Breast epithelium (tissue), 4 donors: ENCODE data around the gene BRD7. TPM values are rescaled to one million over a fixed set of nuclear protein-coding genes. Genes with fewer than 3 reads are reported as not detected.

Experiments used
- DNase-seq, 2 donors: peaks; one replicate each; pipeline ENCODE4 v3.0.0-alpha.2; 2019; ENCODE audit warnings: low spot score in 2 of 2
- H3K27ac ChIP-seq, 2 donors: fragments of 200-600 bp; sonication (generic) in 1 of 2; one replicate each; pipeline ENCODE4 v1.5.1; 2016 to 2019; ENCODE audit warnings: mild to moderate bottlenecking in 1 of 2
- H3K27me3 ChIP-seq, 2 donors: fragments of 200-600 bp; sonication (generic) in 1 of 2; one replicate each; pipeline versions ENCODE4 v1.5.1 to v1.6.0; 2017 to 2019; ENCODE audit warnings: control low read depth in 1 of 2, mild to moderate bottlenecking in 1 of 2
- H3K36me3 ChIP-seq: fragments of 200-600 bp; one replicate; pipeline ENCODE4 v1.5.1; 2019
- H3K4me1 ChIP-seq, 2 donors: fragments of 200-600 bp; sonication (generic); one replicate each; pipeline ENCODE4 v1.5.1; 2016 to 2019; ENCODE audit warnings: control low read depth in 1 of 2
- H3K4me3 ChIP-seq, 3 donors: fragments of 200-600 bp; sonication (generic); 1 replicate in 2 of 3; 2 replicates in 1 of 3; pipeline ENCODE4 v1.5.1; 2016 to 2019; ENCODE audit warnings: mild to moderate bottlenecking in 3 of 3, moderate library complexity in 2 of 3
- H3K9me3 ChIP-seq, 2 donors: fragments of 200-600 bp; sonication (generic) in 1 of 2; one replicate each; pipeline ENCODE4 v1.5.1; 2016 to 2019; ENCODE audit warnings: control low read depth in 1 of 2
- POLR2A ChIP-seq: fragments of 450-650 bp; IDR thresholded peaks from one replicate; pipeline ENCODE4 v1.6.1; 2016; ENCODE audit warnings: antibody characterized with exemption, mild to moderate bottlenecking, moderate library complexity
- POLR2AphosphoS5 ChIP-seq, 3 donors: sonication (generic); formaldehyde crosslinking; IDR thresholded peaks; one replicate each; pipeline ENCODE4 v1.6.1; 2017; ENCODE audit warnings: antibody characterized with exemption in 3 of 3
- intact Hi-C: fragments of 100-400 bp; cut with DNase I; formaldehyde crosslinking; loops from one replicate; pipeline ENCODE4 v1.15.1; 2023; ENCODE audit warnings: low total_unique reads
- total RNA-seq, 3 donors: library from RNA; depleted of rRNA; stranded (reverse); fragments of >200 nt; gene quantifications; one replicate each; pipeline ENCODE4 v1.1.0, GENCODE V29; 2016
- TF ChIP-seq, protein P1 (sequence below), 3 donors: fragments of 450-650 bp; IDR thresholded peaks; one replicate each; pipeline ENCODE4 v1.5.1; 2016 to 2017; ENCODE audit warnings: antibody characterized with exemption in 3 of 3, mild to moderate bottlenecking in 3 of 3, moderate library complexity in 3 of 3

The BRD7 gene
- total RNA-seq, 3 donors from 2014 or later: 42.0 to 53.9 (median 43.0) TPM

- no peaks in the 10 kb centered on the region for H3K9me3 ChIP-seq
- intact Hi-C loops: no loop called here
- no peak overlapping the region for H3K4me3 ChIP-seq
- no peak overlapping the region for H3K27ac ChIP-seq
- no peaks in the 10 kb centered on the region for H3K36me3 ChIP-seq
- no peak for TF ChIP-seq POLR2AphosphoS5 (IDR thresholded peaks at IDR 0.05)
- TF ChIP-seq, protein P1, sequence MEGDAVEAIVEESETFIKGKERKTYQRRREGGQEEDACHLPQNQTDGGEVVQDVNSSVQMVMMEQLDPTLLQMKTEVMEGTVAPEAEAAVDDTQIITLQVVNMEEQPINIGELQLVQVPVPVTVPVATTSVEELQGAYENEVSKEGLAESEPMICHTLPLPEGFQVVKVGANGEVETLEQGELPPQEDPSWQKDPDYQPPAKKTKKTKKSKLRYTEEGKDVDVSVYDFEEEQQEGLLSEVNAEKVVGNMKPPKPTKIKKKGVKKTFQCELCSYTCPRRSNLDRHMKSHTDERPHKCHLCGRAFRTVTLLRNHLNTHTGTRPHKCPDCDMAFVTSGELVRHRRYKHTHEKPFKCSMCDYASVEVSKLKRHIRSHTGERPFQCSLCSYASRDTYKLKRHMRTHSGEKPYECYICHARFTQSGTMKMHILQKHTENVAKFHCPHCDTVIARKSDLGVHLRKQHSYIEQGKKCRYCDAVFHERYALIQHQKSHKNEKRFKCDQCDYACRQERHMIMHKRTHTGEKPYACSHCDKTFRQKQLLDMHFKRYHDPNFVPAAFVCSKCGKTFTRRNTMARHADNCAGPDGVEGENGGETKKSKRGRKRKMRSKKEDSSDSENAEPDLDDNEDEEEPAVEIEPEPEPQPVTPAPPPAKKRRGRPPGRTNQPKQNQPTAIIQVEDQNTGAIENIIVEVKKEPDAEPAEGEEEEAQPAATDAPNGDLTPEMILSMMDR (IDR thresholded peaks at IDR 0.05): no peak
- TF ChIP-seq POLR2A: no peak
- H3K27me3 ChIP-seq: no peaks in the 10 kb centered on the region
- H3K4me1 ChIP-seq: no peaks in the 10 kb centered on the region
- peak in 1 of 2 donors; percentile 33 for DNase-seq
Measured at GRCh38 chr16:50310308-50311133, 58.3 kb downstream of the BRD7 start.

- Histone ChIP-seq H3K9me3 (no peaks in the 10 kb centered on the region), H3K27me3 (no peaks in the 10 kb centered on the region), H3K4me1 (no peaks in the 10 kb centered on the region), H3K4me3 (no peak overlapping the region), H3K27ac (no peak overlapping the region), H3K36me3 (no peaks in the 10 kb centered on the region)
- TF ChIP-seq, protein P1 (IDR thresholded peaks at IDR 0.05): no peak
- TF ChIP-seq POLR2AphosphoS5 (IDR thresholded peaks at IDR 0.05): no peak
- intact Hi-C loops: no loop called here
- peak in 1 of 2 donors; percentile 40 for DNase-seq
Measured at GRCh38 chr16:50309527-50310307, 59.1 kb downstream of the BRD7 start.

- Histone ChIP-seq H3K4me1 (no peaks in the 10 kb centered on the region), H3K27ac (no peak overlapping the region), H3K9me3 (no peaks in the 10 kb centered on the region), H3K4me3 (no peak overlapping the region), H3K36me3 (no peaks in the 10 kb centered on the region), H3K27me3 (no peaks in the 10 kb centered on the region)
- intact Hi-C loops: no loop called here
- DNase-seq: no peak
- TF ChIP-seq POLR2AphosphoS5 (IDR thresholded peaks at IDR 0.05): no peak
- TF ChIP-seq, protein P1 (IDR thresholded peaks at IDR 0.05): no peak
- no peak for TF ChIP-seq POLR2A
Measured at GRCh38 chr16:50309156-50309526, 59.6 kb downstream of the BRD7 start.

DNA sequence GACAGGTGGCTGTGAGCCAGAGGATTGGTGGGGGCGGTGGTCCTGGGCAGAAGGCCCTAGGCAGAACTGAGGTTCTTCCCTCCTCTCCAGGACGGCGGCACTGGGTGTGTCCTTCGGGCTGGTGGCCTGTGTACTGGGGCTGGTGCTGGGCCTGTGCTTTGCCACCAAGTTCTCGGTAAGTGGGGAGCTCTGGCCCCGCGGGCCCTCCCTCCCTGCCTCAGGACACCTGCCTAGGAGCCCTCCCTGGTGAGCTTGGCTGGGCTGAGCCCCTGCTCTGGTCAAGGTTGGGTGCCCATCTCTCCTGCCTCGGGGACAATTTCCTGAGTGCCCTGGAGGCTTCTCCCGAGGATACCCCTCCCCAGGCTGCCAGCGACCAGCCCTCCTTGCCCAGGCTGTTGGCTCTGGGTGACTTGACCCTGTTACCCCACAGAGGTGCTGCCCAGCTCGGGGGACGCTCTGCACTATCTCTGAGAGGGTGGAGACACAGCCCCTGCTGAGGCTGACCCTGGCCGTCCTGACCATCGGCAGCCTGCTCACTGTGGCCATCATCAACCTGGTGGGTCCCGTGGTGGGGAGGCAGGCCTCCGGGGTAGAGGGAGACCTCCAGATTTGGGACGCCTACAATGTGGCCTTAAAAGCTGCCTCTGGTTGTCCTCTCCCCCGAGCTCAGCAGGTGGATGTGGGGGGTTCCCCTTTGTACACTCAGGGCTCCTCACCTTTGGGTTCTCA, 60.4 kb downstream of the BRD7 start:
- H3K27me3 ChIP-seq: no peaks in the 10 kb centered on the region
- H3K36me3 ChIP-seq: no peaks in the 10 kb centered on the region
- DNase-seq: peak in 1 of 2 donors; percentile 37
- no peak overlapping the region for H3K4me3 ChIP-seq
- H3K27ac ChIP-seq: no peak overlapping the region
- TF ChIP-seq, protein P1 (IDR thresholded peaks at IDR 0.05): no peak
- TF ChIP-seq POLR2AphosphoS5 (IDR thresholded peaks at IDR 0.05) (no peak), POLR2A (no peak)
- no peaks in the 10 kb centered on the region for H3K4me1 ChIP-seq
- intact Hi-C loops: no loop called here
- no peaks in the 10 kb centered on the region for H3K9me3 ChIP-seq
